PFSK-1 (cell line): ENCODE data around the gene PPFIBP1.

Experiments used
- POLR2AphosphoS5 ChIP-seq: IDR thresholded peaks from 2 replicates; pipeline ENCODE4 v1.6.1; 2012; ENCODE audit warnings: low read depth, mild to moderate bottlenecking, control low read depth, low read length, moderate library complexity
- REST ChIP-seq, 2 experiments: IDR thresholded peaks; 2 replicates each; pipeline versions ENCODE4 v1.6.1 to v1.8.0; 2011 to 2012; ENCODE audit warnings: low read depth in 2 of 2, low read length in 2 of 2, control low read depth in 1 of 2, inconsistent platforms in 1 of 2, mild to moderate bottlenecking in 1 of 2, moderate library complexity in 1 of 2; ENCODE audit not compliant: insufficient read depth in 1 of 2
- TAF1 ChIP-seq: IDR thresholded peaks from 2 replicates; pipeline ENCODE4 v1.6.1; 2012; ENCODE audit warnings: low read length, control low read depth, borderline replicate concordance; ENCODE audit not compliant: insufficient read depth

DNA sequence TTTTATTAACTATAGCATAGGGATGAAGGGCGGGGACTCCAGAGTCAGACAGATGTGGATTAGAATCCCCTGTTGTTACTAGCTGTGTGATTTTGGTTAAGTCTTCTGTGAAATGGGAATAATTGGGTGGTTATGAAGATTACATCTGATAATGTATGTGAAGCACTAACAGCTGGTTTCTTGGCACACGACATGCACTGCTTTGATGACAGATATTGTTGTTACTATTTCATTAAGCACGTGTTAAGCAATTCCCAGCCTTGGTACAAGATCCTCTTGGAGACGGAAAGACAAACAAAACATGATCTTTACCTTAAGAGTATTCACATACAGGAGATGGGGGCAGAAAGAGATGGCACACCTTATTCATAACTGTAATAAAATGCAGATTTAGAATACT is 7.9 kb downstream of the PPFIBP1 start:
- TF ChIP-seq TAF1 (no peak), POLR2AphosphoS5 (no peak), REST (IDR thresholded peaks at IDR 0.05; ENCODE audit: insufficient read depth in 1 of 2, low read depth in 2 of 2, low read length in 2 of 2) (no peak)
